Measurements from ENCODE around the gene HADH. TPM values are rescaled to one million over a fixed set of nuclear protein-coding genes. Genes with fewer than 3 reads are reported as not detected.

The HADH gene
- total RNA-seq, 1 experiment from 2014 or later: 13.0 TPM

DNA sequence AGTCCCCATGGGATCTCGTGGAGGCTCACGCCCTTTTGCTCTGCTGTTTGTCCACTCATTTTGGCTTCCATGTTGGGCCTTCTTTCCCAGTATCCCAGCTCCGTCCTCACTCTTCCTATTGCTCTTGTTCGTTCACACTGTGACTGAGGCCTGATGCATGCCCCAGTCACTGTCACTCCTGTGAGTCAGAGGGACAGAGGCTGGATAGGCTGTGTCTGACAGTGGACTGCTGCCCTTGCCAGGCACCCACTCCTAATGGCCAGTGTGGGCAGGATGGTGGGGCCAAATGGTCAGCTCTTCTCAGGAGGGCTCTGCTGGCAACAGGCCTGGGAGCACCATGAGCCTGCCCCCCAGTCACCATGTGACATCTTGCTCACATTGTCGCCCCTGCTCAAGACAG lies 40.0 kb downstream of the HADH start:
- no peaks in the 10 kb centered on the region; the same call in 1 of the 2 replicates for H3K4me1 ChIP-seq (replicated peaks)
- no peak overlapping the region for H3K27ac ChIP-seq
- no peaks in the 10 kb centered on the region for H3K27me3 ChIP-seq (replicated peaks)
- no peak for DNase-seq (ENCODE audit: low read depth in 1 of 2, low spot score in 2 of 2)
- no peak overlapping the region for H3K4me3 ChIP-seq
- H3K36me3 ChIP-seq: peaks cover 47% of the 10 kb centered on the region
- no peaks in the 10 kb centered on the region for H3K9me3 ChIP-seq (replicated peaks)

DNA sequence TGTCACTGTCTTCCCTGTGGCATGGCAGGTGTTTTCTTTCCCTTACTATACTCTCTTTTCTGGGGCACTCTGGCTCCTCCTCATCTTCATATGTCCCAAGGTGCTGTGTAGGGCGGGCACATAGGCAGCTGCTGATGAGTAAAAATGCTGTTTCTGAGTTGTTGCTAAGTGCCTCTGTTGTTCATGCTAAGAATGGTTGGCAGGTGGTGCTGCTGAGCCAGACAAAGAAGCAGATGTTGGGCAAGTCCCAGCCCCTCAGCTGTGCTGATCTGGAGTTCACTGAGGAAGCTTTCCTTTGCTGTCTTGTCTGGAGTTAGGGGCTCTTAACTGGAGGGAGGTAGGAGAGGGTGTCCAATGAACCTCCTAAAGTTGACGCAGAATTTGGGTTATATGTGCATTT lies 40.6 kb downstream of the HADH start:
- peak; percentile 47 to 61 for DNase-seq (ENCODE audit: low read depth in 1 of 2, low spot score in 2 of 2)
- Histone ChIP-seq H3K27me3 (replicated peaks) (no peaks in the 10 kb centered on the region), H3K9me3 (replicated peaks) (no peaks in the 10 kb centered on the region), H3K4me3 (no peak overlapping the region), H3K27ac (0 out of 2 replicates have a peak overlapping the region, but pooled peaks have one; percentile 4), H3K4me1 (replicated peaks) (no peaks in the 10 kb centered on the region; the same call in 1 of the 2 replicates), H3K36me3 (peaks cover 42% of the 10 kb centered on the region)

DNA sequence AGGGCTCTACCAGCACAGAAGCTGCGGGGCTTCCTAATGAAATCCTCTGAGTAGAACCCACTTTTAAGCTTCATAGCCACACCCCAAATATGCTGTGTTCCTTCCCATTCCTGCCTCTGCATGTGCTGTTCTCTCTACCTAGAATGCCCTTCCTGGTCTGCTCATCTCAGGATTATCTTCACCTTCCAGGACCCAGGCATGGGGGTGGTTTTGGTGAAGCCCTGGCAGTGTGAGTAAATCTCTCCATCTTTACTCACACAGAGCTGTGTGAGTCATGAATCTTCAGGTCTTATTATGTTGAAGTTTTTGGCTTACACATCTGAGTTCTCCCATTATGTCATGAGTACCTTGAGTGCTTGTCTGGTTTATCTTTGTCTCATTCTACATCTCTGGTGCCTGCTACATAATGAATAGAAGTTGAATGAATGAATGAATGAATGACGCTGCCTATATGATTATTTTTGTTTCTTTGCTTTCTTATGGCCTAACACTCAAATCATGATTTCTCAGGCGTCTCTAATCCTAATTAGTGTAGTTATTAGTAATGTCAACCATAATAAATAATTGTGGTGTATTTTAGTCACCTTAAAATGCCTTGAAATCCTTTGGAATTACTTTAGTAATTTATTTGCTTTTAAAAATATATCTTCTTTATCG lies 41.9 kb downstream of the HADH start:
- H3K36me3 ChIP-seq: peaks cover 42% of the 10 kb centered on the region
- no peaks in the 10 kb centered on the region for H3K27me3 ChIP-seq (replicated peaks)
- no peaks in the 10 kb centered on the region for H3K9me3 ChIP-seq (replicated peaks)
- no peak overlapping the region for H3K4me3 ChIP-seq
- no peak overlapping the region for H3K27ac ChIP-seq
- no peak for DNase-seq (ENCODE audit: low read depth in 1 of 2, low spot score in 2 of 2)
- no peaks in the 10 kb centered on the region; the same call in 1 of the 2 replicates for H3K4me1 ChIP-seq (replicated peaks)

DNA sequence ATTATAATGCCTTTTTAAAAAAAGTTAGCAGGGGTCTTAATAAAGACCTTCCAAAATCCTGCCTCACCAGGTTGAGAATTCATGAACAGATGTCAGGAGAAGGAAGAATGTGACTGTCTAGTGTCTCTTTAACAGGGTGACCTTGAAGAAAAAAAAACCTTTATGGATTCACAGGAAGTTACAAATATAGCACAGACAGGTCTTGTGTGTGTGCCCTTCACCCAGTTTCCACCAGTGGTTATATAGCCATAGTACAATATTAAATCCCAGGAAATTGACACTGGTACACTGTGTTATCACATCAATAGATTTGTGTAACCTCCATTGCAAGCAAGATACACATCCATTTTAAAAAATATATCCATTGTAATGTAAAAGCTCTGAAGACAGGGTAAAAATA lies 43.7 kb downstream of the HADH start:
- Histone ChIP-seq H3K9me3 (replicated peaks) (no peaks in the 10 kb centered on the region), H3K27me3 (replicated peaks) (no peaks in the 10 kb centered on the region), H3K27ac (no peak overlapping the region), H3K4me1 (replicated peaks) (no peaks in the 10 kb centered on the region; the same call in 1 of the 2 replicates), H3K4me3 (no peak overlapping the region), H3K36me3 (peaks cover 33% of the 10 kb centered on the region)
- no peak for DNase-seq (ENCODE audit: low read depth in 1 of 2, low spot score in 2 of 2)

DNA sequence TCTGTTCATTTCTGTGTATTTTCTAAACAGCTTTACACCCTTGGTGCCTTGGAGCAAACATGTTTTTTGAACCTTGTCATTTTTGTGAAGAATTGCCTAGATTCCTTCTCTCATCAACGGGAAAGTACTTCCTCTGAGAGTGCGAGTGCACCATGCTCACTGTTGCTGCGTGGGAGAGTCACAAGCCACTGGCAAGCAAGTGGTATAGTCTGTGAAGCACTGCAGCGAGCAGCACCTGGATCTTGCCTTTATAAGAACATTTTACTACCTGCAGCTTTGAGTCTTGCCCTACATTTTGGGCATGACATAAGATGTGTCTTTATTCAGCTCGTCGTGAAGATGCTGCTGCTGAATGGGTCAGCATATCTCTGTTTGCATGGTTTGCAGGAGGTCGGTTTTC lies 44.9 kb downstream of the HADH start:
- DNase-seq (ENCODE audit: low read depth in 1 of 2, low spot score in 2 of 2): no peak
- no peak overlapping the region for H3K27ac ChIP-seq
- no peaks in the 10 kb centered on the region for H3K27me3 ChIP-seq (replicated peaks)
- H3K4me3 ChIP-seq: no peak overlapping the region
- no peaks in the 10 kb centered on the region for H3K9me3 ChIP-seq (replicated peaks)
- peaks cover 28% of the 10 kb centered on the region for H3K36me3 ChIP-seq
- no peaks in the 10 kb centered on the region; the same call in 1 of the 2 replicates for H3K4me1 ChIP-seq (replicated peaks)

DNA sequence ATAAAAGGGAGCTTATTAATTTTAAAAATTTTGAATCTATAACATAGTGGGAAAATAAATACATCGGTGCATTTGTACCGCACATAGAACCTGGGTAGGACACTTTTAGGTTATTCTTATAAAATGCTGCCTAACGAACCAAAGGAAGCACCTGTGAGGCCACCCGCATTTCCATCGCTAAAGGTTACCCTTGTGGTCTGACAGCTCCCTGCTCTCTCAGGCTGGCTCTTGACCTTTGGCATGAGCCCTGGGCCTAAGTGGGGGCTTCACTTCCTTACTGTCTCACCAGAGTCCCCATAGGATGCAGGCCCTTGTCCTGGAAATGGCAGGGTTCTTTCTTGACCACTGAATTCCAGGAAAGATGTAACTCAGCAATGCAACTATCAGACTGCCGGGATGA lies 46.0 kb downstream of the HADH start:
- no peak for DNase-seq (ENCODE audit: low read depth in 1 of 2, low spot score in 2 of 2)
- H3K36me3 ChIP-seq: peaks cover 22% of the 10 kb centered on the region
- H3K27me3 ChIP-seq (replicated peaks): no peaks in the 10 kb centered on the region
- no peaks in the 10 kb centered on the region for H3K9me3 ChIP-seq (replicated peaks)
- H3K27ac ChIP-seq: no peak overlapping the region
- no peak overlapping the region for H3K4me3 ChIP-seq
- no peaks in the 10 kb centered on the region; the same call in 1 of the 2 replicates for H3K4me1 ChIP-seq (replicated peaks)

DNA sequence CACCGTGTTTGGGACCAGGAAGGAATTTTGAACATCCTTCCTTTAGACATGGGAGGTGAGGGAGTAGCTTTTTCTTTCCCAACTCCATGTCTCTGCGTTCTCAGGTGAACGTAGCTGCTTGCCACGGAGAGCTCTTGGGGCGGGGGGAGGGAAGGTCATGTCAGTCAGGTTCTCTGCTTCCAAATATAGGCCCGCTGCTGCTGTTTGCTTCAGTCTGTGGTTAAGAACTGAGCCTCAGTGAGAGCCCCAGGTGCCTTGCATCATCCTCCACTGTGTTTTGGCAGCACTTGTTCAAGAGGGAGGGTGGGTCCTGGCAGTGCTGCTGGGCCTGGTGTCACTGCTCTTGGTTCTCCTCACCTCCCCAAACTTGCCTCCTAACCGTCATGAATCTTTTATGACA lies 46.5 kb downstream of the HADH start:
- Histone ChIP-seq H3K4me1 (replicated peaks) (no peaks in the 10 kb centered on the region; the same call in 1 of the 2 replicates), H3K9me3 (replicated peaks) (no peaks in the 10 kb centered on the region), H3K27me3 (replicated peaks) (no peaks in the 10 kb centered on the region), H3K36me3 (peaks cover 17% of the 10 kb centered on the region), H3K27ac (no peak overlapping the region), H3K4me3 (no peak overlapping the region)
- DNase-seq (ENCODE audit: low read depth in 1 of 2, low spot score in 2 of 2): no peak

DNA sequence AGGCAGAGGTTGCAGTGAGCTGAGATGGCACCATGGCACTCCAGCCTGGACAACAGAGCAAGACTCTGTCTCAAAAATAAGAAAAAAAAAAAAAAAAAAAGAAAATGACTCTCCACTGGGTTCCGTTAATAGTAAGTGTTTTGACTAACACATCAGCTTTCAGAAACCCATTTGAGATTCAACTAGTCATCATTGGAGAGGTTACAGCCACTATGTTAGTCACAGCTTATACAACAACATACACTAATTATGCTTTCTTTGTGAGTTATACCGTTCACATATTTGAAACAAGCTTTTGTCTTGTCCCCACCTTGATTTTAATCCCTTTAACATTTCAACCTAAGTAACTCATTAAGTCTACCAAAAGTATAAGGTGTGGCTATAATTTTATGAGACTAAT lies 48.2 kb downstream of the HADH start:
- Histone ChIP-seq H3K9me3 (replicated peaks) (no peaks in the 10 kb centered on the region), H3K27ac (no peak overlapping the region), H3K4me3 (no peak overlapping the region), H3K36me3 (peaks cover 14% of the 10 kb centered on the region; the same call in 1 of the 2 replicates), H3K27me3 (replicated peaks) (no peaks in the 10 kb centered on the region), H3K4me1 (replicated peaks) (no peaks in the 10 kb centered on the region)
- no peak for DNase-seq (ENCODE audit: low read depth in 1 of 2, low spot score in 2 of 2)

DNA sequence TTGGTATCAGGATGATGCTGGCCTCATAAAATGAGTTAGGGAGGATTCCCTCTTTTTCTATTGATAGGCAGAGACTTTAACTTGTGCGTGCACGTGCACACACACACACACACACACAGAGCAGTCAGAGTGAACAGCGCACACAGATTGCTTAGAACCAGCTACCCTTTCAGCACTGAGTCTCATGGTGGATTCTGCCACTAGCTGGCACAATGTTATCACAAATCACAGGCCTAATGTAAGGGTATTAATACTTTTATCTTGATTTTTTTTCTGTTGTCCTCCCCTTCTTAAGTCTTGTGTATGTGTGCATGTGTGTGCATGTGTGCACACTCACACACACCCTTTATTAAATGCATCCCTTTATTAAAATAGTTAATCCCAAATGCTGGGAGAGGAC lies 53.2 kb downstream of the HADH start:
- Histone ChIP-seq H3K9me3 (replicated peaks) (no peaks in the 10 kb centered on the region), H3K36me3 (peaks cover 14% of the 10 kb centered on the region), H3K4me3 (no peak overlapping the region), H3K27ac (no peak overlapping the region), H3K27me3 (replicated peaks) (no peaks in the 10 kb centered on the region), H3K4me1 (replicated peaks) (no peaks in the 10 kb centered on the region)
- DNase-seq (ENCODE audit: low read depth in 1 of 2, low spot score in 2 of 2): no peak

DNA sequence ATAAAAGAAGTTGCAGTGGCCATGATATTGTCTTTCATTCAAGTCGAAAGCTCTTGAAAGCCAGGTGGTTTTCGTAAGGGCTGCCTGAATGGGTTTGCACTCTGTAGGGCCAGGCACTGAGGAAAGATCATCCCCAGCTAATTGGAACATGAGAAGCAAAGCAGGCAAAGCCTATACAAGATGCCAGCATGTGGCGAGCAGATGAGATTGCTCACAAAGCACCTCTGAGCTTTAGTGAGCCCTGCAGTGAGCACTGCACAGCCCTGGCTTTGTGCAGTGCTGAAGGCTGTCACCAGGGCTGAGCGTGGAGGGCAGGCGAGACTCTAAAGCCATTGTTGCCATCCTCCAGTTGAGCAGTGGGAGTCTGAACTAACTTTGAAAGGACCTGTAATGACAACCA lies 53.8 kb downstream of the HADH start:
- Histone ChIP-seq H3K27me3 (replicated peaks) (no peaks in the 10 kb centered on the region), H3K9me3 (replicated peaks) (no peaks in the 10 kb centered on the region), H3K36me3 (peaks cover 20% of the 10 kb centered on the region), H3K4me1 (replicated peaks) (no peaks in the 10 kb centered on the region), H3K27ac (no peak overlapping the region), H3K4me3 (no peak overlapping the region)
- no peak for DNase-seq (ENCODE audit: low read depth in 1 of 2, low spot score in 2 of 2)

DNA sequence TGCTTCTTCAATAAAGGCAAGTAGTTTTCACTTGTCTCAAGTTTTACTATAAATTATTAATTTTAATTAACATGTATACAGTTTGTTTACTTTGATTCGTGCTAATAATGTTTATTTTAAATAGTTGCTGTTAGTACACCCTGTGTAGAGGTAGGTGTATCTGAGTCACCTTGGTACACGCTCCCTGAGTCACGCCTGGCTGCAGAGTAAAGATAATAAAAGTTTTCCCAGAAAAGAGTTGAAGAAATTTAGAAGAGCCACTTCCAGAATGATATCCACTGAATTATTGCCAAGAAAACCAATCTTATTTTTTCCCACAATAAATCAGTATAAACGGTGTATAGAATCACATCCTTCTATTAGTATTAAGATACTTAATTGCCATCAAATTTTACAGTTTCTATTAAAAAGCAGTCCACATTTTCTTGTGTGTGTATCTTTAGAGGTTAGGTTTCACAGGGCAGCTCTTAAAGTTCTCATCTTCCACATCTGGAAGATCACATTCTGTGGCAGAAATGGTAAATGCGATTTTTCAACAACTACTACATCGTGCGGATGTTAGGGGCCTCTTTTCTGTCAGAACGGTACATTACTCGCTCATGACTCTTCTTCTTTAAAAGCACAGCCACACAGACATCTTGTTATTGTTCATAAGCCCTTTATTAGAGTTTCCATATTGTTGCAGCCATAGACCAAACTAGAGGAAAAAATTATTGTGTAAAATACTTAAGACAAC lies 55.4 kb downstream of the HADH start:
- Histone ChIP-seq H3K27me3 (replicated peaks) (no peaks in the 10 kb centered on the region), H3K4me3 (no peak overlapping the region), H3K9me3 (replicated peaks) (no peaks in the 10 kb centered on the region), H3K36me3 (peaks cover 25% of the 10 kb centered on the region), H3K27ac (no peak overlapping the region), H3K4me1 (replicated peaks) (no peaks in the 10 kb centered on the region)
- DNase-seq (ENCODE audit: low read depth in 1 of 2, low spot score in 2 of 2): no peak

DNA sequence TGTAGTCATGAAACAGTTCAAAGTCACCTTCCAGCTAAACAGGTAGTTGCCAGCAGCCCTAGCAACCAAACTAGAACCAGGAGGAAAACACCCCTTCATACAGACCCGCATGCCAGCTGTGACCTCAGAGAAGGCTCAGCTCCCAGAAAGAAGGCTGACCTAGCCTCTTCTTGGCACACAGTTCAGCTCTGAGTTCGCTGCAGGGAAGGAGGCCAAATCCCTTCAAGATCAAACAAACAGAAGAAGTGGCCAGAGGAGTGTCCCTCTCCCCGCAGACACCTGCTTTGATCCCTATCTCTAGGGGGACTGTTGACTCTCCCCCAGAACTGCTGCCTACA lies 56.0 kb downstream of the HADH start:
- no peaks in the 10 kb centered on the region for H3K27me3 ChIP-seq (replicated peaks)
- H3K9me3 ChIP-seq (replicated peaks): no peaks in the 10 kb centered on the region
- peaks cover 25% of the 10 kb centered on the region for H3K36me3 ChIP-seq
- no peak for DNase-seq (ENCODE audit: low read depth in 1 of 2, low spot score in 2 of 2)
- H3K4me1 ChIP-seq (replicated peaks): no peaks in the 10 kb centered on the region
- H3K27ac ChIP-seq: no peak overlapping the region
- H3K4me3 ChIP-seq: no peak overlapping the region

DNA sequence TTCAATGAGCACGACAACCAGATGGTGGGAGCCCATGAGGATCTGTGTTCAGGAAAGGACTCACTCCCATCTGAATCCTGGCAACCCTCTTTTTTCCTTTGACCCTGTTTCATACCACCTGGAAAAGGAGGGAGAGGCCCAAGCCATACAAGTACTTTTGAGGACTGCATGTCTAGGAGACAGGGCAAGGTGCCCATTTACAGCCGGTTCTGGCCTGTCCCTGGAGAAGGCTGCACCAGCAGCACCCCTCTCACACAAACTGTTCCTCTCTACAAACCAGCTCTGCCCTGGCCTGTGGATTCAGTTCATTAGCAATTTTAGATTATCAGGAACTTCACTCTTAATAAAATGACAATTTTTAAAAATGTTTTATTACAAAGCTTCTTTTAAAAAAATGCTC lies 57.5 kb downstream of the HADH start:
- Histone ChIP-seq H3K4me1 (replicated peaks) (no peaks in the 10 kb centered on the region), H3K27me3 (replicated peaks) (no peaks in the 10 kb centered on the region), H3K9me3 (replicated peaks) (no peaks in the 10 kb centered on the region), H3K36me3 (peaks cover 30% of the 10 kb centered on the region), H3K4me3 (no peak overlapping the region), H3K27ac (no peak overlapping the region)
- no peak for DNase-seq (ENCODE audit: low read depth in 1 of 2, low spot score in 2 of 2)

DNA sequence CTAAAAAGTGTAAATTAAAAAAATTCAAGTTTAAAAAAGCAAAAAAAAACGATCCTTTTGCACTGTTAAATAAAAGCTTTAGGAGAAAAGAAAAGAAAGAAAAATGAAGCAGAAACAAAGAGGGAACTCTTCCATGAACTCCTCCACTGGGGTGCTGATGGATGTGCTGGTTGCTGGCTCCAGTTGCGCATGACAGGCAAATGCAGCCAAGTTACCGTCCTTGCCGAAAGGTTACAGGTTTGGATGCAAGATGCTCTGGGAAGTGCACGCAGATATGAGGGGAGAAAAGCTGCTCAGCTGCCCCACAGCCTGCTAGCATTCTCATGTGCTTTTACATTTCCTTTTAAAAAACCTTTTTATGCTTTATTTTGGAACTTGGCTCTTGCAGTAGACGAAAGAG lies 58.5 kb downstream of the HADH start:
- H3K27me3 ChIP-seq (replicated peaks): no peaks in the 10 kb centered on the region

More for the DNA sequence above, 58.5 kb downstream of the HADH start:
- Histone ChIP-seq H3K9me3 (replicated peaks) (no peaks in the 10 kb centered on the region), H3K4me3 (no peak overlapping the region), H3K36me3 (peaks cover 38% of the 10 kb centered on the region), H3K27ac (no peak overlapping the region), H3K4me1 (replicated peaks) (no peaks in the 10 kb centered on the region)
- DNase-seq (ENCODE audit: low read depth in 1 of 2, low spot score in 2 of 2): no peak

Data from SJSA1 (cell line).